Gastrocnemius medialis (tissue), 4 donors: ENCODE results near the gene RASSF8.

Experiments used
- POLR2A ChIP-seq, 2 donors: fragments of 450-650 bp; IDR thresholded peaks; one replicate each; pipeline ENCODE4 v1.6.1; 2017; ENCODE audit warnings: antibody characterized with exemption in 2 of 2, mild to moderate bottlenecking in 2 of 2, moderate library complexity in 2 of 2
- TF ChIP-seq, protein P1 (sequence below), 5 experiments: fragments of 450-650 bp in 3 of 5; fragments of 200-600 bp in 2 of 5; sonication (generic) in 2 of 5; IDR thresholded peaks in 4 of 5; conservative IDR thresholded peaks in 1 of 5; 1 replicate in 4 of 5; 2 replicates in 1 of 5; pipeline ENCODE4 v1.5.1; 2016 to 2019; ENCODE audit warnings: antibody characterized with exemption in 5 of 5, mild to moderate bottlenecking in 3 of 5, moderate library complexity in 3 of 5

DNA sequence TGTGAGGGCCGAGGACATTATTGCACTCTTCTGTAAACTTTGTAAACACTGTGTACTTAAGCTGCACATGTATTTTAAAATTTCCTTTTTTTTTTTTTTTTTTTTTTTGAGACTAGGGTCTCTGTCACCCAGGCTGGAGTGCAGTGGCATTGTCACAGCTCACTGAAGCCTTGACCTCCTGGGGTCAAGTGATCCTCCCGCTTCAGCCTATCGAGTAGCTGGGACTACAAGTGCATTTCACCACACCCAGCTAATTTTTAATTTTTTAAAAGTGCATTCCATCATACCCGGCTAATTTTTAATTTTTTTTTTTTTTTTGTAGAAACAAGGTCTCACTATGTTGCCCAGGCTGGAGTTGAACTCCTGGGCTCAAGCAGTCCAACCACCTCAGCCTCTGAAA lies 42.4 kb downstream of the RASSF8 start:
- TF ChIP-seq, protein P1, sequence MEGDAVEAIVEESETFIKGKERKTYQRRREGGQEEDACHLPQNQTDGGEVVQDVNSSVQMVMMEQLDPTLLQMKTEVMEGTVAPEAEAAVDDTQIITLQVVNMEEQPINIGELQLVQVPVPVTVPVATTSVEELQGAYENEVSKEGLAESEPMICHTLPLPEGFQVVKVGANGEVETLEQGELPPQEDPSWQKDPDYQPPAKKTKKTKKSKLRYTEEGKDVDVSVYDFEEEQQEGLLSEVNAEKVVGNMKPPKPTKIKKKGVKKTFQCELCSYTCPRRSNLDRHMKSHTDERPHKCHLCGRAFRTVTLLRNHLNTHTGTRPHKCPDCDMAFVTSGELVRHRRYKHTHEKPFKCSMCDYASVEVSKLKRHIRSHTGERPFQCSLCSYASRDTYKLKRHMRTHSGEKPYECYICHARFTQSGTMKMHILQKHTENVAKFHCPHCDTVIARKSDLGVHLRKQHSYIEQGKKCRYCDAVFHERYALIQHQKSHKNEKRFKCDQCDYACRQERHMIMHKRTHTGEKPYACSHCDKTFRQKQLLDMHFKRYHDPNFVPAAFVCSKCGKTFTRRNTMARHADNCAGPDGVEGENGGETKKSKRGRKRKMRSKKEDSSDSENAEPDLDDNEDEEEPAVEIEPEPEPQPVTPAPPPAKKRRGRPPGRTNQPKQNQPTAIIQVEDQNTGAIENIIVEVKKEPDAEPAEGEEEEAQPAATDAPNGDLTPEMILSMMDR (IDR thresholded peaks at IDR 0.05 in 4 of 5, conservative IDR thresholded peaks at IDR 0.05 in 1 of 5), result no peak
- no peak for TF ChIP-seq POLR2A (IDR thresholded peaks at IDR 0.05)
